H1 (cell line): Measurements from ENCODE around the gene ACSL3. TPM values are rescaled to one million over a fixed set of nuclear protein-coding genes. Genes with fewer than 3 reads are reported as not detected.

ENCODE experiments used
- BRCA1 ChIP-seq: IDR thresholded peaks from 2 replicates; pipeline ENCODE4 v1.6.1; 2012; ENCODE audit warnings: low read depth, low read length, improper control_type of control experiment
- GABPA ChIP-seq: IDR thresholded peaks from 2 replicates; pipeline ENCODE4 v1.6.1; 2011; ENCODE audit warnings: mild to moderate bottlenecking, low read length, moderate library complexity, borderline replicate concordance; ENCODE audit not compliant: insufficient read depth
- HDAC2 ChIP-seq, 2 experiments: fragments of 300-600 bp in 1 of 2; sonication (generic) in 1 of 2; IDR thresholded peaks; 2 replicates each; pipeline ENCODE4 v1.6.1; 2011 to 2012; ENCODE audit warnings: low read depth in 2 of 2, low read length in 2 of 2, mild to moderate bottlenecking in 2 of 2, moderate library complexity in 2 of 2, borderline replicate concordance in 1 of 2, inconsistent platforms in 1 of 2
- RXRA ChIP-seq: IDR thresholded peaks from 2 replicates; pipeline ENCODE4 v1.6.1; 2011; ENCODE audit warnings: low read depth, mild to moderate bottlenecking, low read length, moderate library complexity; ENCODE audit not compliant: insufficient read depth
- polyA plus RNA-seq, 7 experiments: library from polyadenylated mRNA; depleted of rRNA in 3 of 7; stranded (reverse) in 5 of 7; unstranded in 2 of 7; fragments of >200 nt in 5 of 7; fragments of 200-250 nt in 2 of 7; gene quantifications; 1 replicate in 5 of 7; 2 replicates in 1 of 7; 4 replicates in 1 of 7; pipeline versions ENCODE4 v1.2.1 to v1.2.3, GENCODE V29; 2011 to 2013; ENCODE audit warnings: missing spikeins in 2 of 7, mixed read lengths in 2 of 7
- total RNA-seq: library from RNA; stranded (reverse); fragmentation: NEBNext Ultra II Directional; extraction: Animal tissue kit (Norgen Biotek cat#: 25700); gene quantifications from 2 replicates; pipeline ENCODE4 v1.2.1, GENCODE V29; 2021

Gene ACSL3
- total and polyA plus RNA-seq, 2 of the 8 experiments (the other 6 are each of a cell fraction or from before 2014, with no cell fraction given): 37.5 to 98.1 TPM

- no peak for TF ChIP-seq GABPA
- TF ChIP-seq BRCA1: no peak
- TF ChIP-seq RXRA: no peak
- no peak for TF ChIP-seq HDAC2 (IDR thresholded peaks at IDR 0.05; ENCODE audit: borderline replicate concordance in 1 of 2, low read depth in 2 of 2, low read length in 2 of 2)
These were observed 59.1 kb downstream of the ACSL3 start (continued) for GRCh38 chr2:222919841-222920526.
